ENCODE measurements around the gene GNGT2.

- TF ChIP-seq CTCF (IDR thresholded peaks at IDR 0.05; ENCODE audit: low read depth, low read length) (no peak), POLR2A (IDR thresholded peaks at IDR 0.05; ENCODE audit: extremely low read depth, insufficient read length) (no peak)
Observed at GRCh38 chr17:49156256-49156655, 54.1 kb downstream of the GNGT2 start.
